ENCODE measurements around the gene POLG2. TPM values are rescaled to one million over a fixed set of nuclear protein-coding genes. Genes with fewer than 3 reads are reported as not detected.

The POLG2 gene
- total RNA-seq, 3 donors from 2014 or later: 10.8 to 13.5 (median 11.8) TPM

DNA sequence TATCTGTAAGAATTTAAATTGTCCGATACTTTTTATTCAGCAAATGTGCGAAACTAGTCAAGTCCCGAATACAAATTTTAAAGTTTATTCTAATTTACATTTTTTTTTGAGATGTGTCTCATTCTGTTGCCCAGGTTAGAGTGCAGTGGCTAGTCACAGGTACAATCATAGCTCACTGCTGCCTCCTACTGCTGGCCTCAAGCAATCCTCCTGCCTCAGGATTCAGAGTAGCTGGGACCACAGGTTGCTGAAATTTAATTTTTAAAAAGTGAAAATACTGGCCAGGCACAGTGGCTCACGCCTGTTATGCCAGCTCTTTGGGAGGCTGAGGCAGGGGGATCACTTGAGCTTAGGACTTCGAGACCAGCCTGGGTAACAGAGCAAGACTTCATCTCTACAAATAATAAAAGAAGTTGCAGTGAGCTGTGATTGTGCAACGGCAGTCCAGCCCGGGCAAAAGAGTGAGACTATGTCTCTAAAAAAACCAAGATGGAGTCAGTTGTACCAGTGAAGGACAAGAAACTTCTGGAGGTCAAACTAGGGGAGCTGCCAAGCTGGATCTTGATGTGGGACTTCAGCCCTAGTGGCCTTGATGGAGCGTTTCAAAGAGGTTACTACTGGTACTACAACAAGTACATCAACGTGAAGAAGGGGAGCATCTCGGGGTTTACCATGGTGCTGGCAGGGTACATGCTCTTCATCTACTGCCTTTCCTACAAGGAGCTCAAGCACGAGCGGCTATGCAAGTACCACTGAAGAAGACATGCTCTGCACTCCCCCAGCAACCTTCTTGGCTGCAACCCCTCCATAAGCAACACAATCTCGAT, 5.6 kb downstream of the POLG2 start:
- TF ChIP-seq, protein P1, sequence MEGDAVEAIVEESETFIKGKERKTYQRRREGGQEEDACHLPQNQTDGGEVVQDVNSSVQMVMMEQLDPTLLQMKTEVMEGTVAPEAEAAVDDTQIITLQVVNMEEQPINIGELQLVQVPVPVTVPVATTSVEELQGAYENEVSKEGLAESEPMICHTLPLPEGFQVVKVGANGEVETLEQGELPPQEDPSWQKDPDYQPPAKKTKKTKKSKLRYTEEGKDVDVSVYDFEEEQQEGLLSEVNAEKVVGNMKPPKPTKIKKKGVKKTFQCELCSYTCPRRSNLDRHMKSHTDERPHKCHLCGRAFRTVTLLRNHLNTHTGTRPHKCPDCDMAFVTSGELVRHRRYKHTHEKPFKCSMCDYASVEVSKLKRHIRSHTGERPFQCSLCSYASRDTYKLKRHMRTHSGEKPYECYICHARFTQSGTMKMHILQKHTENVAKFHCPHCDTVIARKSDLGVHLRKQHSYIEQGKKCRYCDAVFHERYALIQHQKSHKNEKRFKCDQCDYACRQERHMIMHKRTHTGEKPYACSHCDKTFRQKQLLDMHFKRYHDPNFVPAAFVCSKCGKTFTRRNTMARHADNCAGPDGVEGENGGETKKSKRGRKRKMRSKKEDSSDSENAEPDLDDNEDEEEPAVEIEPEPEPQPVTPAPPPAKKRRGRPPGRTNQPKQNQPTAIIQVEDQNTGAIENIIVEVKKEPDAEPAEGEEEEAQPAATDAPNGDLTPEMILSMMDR (IDR thresholded peaks at IDR 0.05): peak; percentile 45
- ATAC-seq (peak; percentile 78), DNase-seq (peak in 2 of 3 donors; percentile 42 to 52)
- no peak overlapping the region for H3K4me3 ChIP-seq
- peaks cover 18% of the 10 kb centered on the region for H3K4me1 ChIP-seq (ENCODE audit: low read depth)
- H3K36me3 ChIP-seq (ENCODE audit: low read depth): no peaks in the 10 kb centered on the region
- intact Hi-C loops (cut with DNase I, micrococcal nuclease): loop anchor here in 1 of 2 donors (5.0 kb wide), 1 partner anchor 69 kb away; no protein-coding TSS in a partner anchor
- no peaks in the 10 kb centered on the region for H3K9me3 ChIP-seq

DNA sequence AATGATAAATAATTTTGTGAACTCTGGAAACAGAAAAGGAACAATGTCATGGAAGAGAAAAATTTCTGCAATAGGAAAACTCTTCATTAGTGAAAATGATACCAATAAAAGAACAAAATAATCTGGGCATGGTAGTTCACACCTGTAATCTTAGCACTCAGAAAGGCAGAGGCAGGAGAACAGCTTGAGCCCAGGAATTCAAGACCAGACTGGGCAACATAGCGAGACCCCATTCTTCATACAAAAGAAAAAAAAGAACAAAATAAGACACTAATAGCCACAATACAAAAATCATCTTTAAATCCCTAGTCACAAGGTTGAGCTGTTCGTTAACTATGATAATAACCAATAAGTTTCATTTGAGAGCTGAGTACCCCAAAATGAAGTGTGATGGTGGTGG, 8.6 kb downstream of the POLG2 start:
- H3K4me1 ChIP-seq (ENCODE audit: low read depth): no peaks in the 10 kb centered on the region
- TF ChIP-seq, protein P1 (IDR thresholded peaks at IDR 0.05): no peak
- H3K36me3 ChIP-seq (ENCODE audit: low read depth): no peaks in the 10 kb centered on the region
- H3K9me3 ChIP-seq: no peaks in the 10 kb centered on the region
- no peak for ATAC-seq
- DNase-seq: no peak
- H3K4me3 ChIP-seq: no peak overlapping the region
- intact Hi-C loops (cut with DNase I, micrococcal nuclease): no loop called here

DNA sequence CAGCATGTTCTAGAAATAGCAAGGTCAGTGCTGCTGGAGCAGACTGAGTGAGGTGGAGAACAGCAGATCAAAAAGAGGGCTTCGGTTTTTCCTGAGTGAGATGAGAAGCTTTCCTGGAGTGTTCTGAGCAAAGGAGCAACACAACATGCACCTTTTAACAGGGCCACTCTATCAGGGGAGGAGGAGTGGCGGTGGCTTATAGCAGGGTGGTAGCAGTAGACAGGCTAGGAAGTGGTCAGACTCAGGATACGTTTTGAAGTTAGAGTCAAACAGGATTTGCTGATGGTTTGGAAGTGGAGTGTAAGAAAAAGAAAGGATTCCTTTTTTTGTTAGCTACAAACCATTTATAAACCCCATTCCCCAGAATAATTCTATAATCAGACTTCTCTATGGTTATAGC, 12.5 kb downstream of the POLG2 start:
- Histone ChIP-seq H3K9me3 (no peaks in the 10 kb centered on the region), H3K4me3 (no peak overlapping the region), H3K36me3 (ENCODE audit: low read depth) (no peaks in the 10 kb centered on the region), H3K4me1 (ENCODE audit: low read depth) (no peaks in the 10 kb centered on the region)
- intact Hi-C loops (cut with DNase I, micrococcal nuclease): no loop called here
- DNase-seq (no peak), ATAC-seq (no peak)
- TF ChIP-seq, protein P1 (IDR thresholded peaks at IDR 0.05): no peak

DNA sequence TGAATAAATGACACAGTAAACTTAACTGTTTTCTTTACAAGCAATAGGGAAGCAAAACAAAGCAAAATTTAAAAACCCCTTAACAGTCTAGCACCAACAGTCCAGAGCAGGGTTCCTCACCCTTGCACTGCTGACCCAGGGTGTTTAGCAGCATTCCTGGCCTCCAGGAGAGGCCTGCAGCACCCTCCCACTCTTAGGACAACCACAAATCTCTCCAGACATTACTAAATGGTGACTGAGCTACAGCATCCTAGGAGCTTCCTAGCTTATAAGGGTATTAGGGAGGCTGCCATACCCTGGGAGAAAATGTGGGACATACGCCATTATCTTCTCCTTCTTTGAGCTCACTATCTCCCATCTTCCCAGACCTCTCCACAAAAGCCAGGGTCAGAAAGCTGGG, 15.9 kb downstream of the POLG2 start:
- H3K36me3 ChIP-seq (ENCODE audit: low read depth): no peaks in the 10 kb centered on the region
- H3K9me3 ChIP-seq: no peaks in the 10 kb centered on the region
- ATAC-seq (no peak), DNase-seq (no peak)
- intact Hi-C loops (cut with DNase I, micrococcal nuclease): no loop called here
- H3K4me1 ChIP-seq (ENCODE audit: low read depth): no peaks in the 10 kb centered on the region
- H3K4me3 ChIP-seq: no peak overlapping the region
- TF ChIP-seq, protein P1 (IDR thresholded peaks at IDR 0.05): no peak

DNA sequence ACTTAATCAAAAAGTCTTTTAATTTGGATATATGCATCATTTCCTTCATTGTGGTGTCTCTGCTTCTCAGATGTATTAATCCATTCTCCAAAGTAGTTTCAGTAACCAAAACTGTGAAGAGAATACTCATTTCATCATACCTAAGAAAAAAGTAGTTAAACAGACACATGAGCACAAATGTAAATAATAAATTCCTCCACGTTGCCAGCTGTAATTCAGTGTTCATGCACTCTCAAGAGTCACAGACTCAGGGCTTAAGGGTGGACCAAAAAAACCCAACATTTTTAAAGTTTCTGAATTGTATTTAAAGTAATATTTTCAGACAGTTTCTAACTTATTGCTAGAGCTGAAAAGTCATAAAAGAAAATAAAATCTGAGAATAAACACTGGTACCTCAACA, 19.0 kb downstream of the POLG2 start:
- intact Hi-C loops (cut with DNase I, micrococcal nuclease): no loop called here
- H3K9me3 ChIP-seq: no peaks in the 10 kb centered on the region
- ATAC-seq: no peak
- H3K36me3 ChIP-seq (ENCODE audit: low read depth): no peaks in the 10 kb centered on the region
- H3K4me1 ChIP-seq (ENCODE audit: low read depth): no peaks in the 10 kb centered on the region
- no peak for DNase-seq
- no peak overlapping the region for H3K4me3 ChIP-seq
- TF ChIP-seq, protein P1 (IDR thresholded peaks at IDR 0.05): no peak

Data from mucosa of descending colon (tissue), 3 donors.